Ovary (tissue), 3 donors: ENCODE measurements around the gene SULF2.

ENCODE experiments used
- CTCF ChIP-seq, 3 donors: fragments of 450-650 bp in 2 of 3; fragments of 200-600 bp in 1 of 3; IDR thresholded peaks; one replicate each; pipeline versions ENCODE4 v1.5.1 to v1.8.0; 2016 to 2022; ENCODE audit warnings: antibody characterized with exemption in 3 of 3, mild to moderate bottlenecking in 1 of 3
- POLR2A ChIP-seq: fragments of 450-650 bp; IDR thresholded peaks from one replicate; pipeline ENCODE4 v1.6.1; 2017; ENCODE audit warnings: antibody characterized with exemption, mild to moderate bottlenecking, moderate library complexity
- donor health status: DM: no; HTN: no; CAD: no.

GRCh38 chr20:47660983-47661700 lies 124.1 kb downstream of the SULF2 start:
- TF ChIP-seq CTCF (IDR thresholded peaks at IDR 0.05) (no peak), POLR2A (no peak)
